SH-SY5Y (cell line): ENCODE data around the gene ALG12.

Experiments
- GATA2 ChIP-seq: IDR thresholded peaks from 2 replicates; pipeline ENCODE4 v1.6.1; 2011; ENCODE audit warnings: mild to moderate bottlenecking, low read depth, low read length
- GATA3 ChIP-seq: IDR thresholded peaks from 2 replicates; pipeline ENCODE4 v1.6.1; 2011; ENCODE audit warnings: low read depth, mild to moderate bottlenecking, low read length, moderate library complexity

DNA sequence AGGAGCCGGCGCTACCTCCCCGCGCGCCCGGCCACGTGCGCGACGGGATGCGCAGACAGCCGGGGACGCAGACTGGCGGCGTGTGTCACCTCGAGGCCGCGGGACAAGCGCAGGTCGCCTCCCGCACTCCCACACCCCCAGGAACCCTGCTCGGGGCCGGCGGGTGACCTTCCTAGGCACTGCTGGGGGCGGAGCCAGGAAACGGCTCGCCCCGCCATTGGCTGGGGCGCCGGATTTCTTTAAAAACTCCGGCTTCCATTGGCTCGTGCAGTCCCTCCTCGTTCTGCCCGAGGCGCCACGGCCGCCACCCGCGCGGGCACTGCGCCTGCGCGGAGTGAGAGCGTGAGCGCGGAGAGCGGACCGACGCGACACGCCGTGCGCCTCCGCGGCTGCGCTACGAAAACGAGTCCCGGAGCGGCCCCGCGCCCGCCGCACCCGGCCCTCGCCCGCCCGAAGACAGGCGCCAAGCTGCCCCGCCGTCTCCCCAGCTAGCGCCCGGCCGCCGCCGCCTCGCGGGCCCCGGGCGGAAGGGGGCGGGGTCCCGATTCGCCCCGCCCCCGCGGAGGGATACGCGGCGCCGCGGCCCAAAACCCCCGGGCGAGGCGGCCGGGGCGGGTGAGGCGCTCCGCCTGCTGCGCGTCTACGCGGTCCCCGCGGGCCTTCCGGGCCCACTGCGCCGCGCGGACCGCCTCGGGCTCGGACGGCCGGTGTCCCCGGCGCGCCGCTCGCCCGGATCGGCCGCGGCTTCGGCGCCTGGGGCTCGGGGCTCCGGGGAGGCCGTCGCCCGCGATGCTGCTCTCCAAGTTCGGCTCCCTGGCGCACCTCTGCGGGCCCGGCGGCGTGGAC lies 42.1 kb upstream of the ALG12 start, which contains the start of gene PIM3:
- TF ChIP-seq GATA2 (no peak), GATA3 (no peak)
